ENCODE measurements around the gene CCL4L2.
"Not testable (repeated sequence)": the region's sequence is repeated elsewhere in the genome, so short reads cannot be mapped to it uniquely, and the experiment has no call there.

CCL4L2 gene

DNA sequence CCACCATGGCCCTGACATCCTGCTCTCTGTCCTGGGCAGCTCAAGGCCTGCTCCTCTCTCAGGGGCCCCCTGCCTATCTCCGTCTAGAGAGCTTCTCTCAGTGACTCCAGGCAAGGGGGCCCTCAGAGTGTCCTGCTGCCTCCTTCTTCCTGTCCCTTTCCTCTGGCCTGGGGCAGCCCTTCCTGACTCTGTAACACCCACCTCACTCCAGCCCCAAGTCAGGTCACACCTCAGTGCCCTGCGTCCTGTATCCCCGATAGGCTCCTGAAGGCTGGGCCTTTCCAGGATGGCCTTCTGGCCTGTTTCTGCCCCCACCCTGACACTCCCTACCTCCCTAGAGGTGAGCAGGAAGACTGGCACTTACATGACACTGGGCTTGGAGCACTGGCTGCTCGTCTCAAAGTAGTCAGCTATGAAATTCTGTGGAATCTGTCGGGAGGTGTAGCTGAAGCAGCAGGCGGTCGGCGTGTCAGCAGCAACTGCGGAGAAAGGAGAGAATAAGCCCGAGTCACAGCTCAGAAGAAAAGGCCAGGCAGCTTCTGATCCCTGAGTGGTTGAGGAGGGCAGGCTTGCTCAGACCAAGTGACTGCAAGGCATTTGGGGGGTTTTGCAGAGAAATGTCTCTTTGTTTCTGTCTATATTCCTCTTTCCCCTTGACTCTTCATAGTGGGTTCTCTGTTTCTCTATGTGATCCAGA is 15.3 kb upstream of the CCL4L2 start:
- DNase-seq: no peak

- DNase-seq: no peak
These were observed 14.8 kb upstream of the CCL4L2 start for GRCh38 chr17:36196131-36196486.

- DNase-seq: no peak
These were observed 13.5 kb upstream of the CCL4L2 start for GRCh38 chr17:36197387-36197703.

GRCh38 chr17:36198831-36199465 is 11.9 kb upstream of the CCL4L2 start:
- DNase-seq: no peak

DNA sequence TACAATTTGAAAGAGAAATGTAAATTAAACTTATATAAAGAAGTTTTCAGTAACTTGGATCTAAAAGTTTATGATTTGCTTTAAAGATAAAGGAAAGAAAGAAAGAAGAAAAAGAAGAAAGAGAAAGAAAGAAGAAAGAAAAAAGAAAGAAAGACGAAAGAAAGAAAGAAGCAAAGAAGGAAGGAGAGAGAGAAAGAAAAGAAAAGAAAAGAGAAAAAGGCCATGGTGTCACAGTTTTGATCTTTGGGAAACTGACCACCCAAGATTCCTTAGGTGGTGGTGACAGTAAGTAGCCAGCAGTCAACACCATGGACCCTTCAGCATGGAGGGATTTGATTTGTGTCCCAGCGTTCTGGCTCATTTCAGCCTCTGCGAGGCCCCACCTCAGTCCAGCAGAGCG is 9.8 kb upstream of the CCL4L2 start:
- not testable (repeated sequence) for DNase-seq

GRCh38 chr17:36201506-36201905 is 9.4 kb upstream of the CCL4L2 start:
- DNase-seq: not testable (repeated sequence)

DNA sequence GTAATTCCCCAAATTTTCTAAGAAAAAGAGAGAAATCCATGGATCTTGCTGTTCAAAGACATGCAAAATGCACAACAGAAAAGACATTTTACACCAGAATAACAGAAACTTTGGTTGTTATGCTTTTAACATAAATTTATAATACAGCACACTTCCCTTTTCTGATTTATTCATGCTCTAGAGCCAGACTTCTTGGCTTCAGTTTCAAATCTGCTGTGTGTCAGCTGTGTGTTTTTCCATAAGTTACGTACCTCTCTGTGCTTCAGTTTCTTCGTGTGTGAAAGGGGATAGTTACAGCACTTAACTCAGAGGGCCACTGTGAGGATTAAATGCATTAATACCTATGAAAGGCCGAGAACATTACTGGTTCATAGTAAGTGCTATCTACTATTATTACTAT is 7.5 kb upstream of the CCL4L2 start:
- DNase-seq: no peak

- no peak for DNase-seq
These were observed 6.0 kb upstream of the CCL4L2 start for GRCh38 chr17:36204724-36205500.

GRCh38 chr17:36205637-36206485 is 5.0 kb upstream of the CCL4L2 start:
- no peak for DNase-seq

DNA sequence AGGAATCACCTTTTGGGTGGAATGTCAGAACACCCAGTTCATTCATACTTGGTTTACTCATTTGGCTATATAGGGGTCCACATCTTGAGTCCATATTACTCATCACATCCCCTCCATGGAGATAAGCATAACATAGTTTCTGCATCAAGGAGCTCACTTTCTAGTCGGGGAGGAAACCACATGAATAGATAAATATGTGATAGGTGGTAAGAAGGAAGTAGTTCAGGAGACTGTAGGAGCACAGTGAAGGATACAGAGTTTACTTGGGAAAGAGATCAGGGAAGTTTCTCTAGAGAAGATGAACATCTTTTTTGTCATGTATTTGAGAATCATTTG is 4.4 kb upstream of the CCL4L2 start:
- DNase-seq: not testable (repeated sequence)

DNA sequence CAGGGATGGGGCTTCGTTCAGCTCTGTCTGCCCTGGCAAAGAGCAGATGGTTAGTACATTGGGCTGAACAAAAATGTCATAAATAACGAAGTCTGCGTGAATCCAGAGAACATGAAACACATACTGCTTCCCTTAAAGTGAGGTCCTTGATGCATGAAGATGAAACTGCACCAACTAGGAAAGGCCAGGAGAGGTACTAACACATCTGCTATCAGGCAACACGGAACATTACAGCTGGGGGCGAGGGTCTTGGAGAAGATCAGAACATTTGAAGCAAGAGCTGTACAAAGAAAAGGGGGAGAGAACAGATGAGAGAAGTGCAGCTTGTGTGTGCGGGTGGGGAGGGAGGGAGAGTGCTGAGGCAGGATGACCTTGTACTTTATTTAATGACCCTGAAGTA is 3.5 kb upstream of the CCL4L2 start:
- not testable (repeated sequence) for DNase-seq

GRCh38 chr17:36209575-36209974 is 1.3 kb upstream of the CCL4L2 start:
- DNase-seq: no peak

GRCh38 chr17:36211484-36212271 is 815 bp downstream of the CCL4L2 start:
- not testable (repeated sequence) for DNase-seq

DNA sequence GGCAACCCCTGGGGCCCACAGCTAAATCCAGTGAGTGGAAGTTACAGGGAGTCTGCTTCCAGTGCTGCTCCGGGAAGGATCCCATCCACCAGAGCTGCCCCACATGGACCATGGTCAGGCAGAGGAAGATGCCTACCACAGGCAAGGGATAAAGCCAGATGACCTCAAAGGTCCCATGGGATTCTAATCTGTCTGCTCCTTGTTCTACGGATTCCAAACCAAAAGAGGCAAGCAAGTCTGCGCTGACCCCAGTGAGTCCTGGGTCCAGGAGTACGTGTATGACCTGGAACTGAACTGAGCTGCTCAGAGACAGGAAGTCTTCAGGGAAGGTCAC is 1.4 kb downstream of the CCL4L2 start:
- DNase-seq: no peak

DNA sequence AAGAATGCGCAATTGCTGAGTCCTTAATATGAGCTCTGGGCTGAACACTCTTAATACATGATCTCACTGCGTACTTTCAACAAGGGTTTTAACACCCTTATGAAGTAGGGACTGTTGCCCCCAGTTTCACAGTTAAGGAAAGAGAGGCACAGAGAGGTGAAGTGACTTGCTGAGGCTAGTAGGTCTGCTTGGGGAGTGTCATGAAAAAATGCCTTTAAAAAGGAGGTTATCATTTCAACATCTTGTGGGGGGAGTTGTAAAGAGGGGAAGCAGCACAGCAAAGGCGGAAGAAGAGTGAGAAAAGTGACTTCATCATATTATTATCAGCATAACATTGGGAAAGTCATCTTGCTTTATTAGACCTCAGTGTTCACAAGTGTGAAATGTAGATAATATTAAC is 2.1 kb downstream of the CCL4L2 start:
- no peak for DNase-seq

DNA sequence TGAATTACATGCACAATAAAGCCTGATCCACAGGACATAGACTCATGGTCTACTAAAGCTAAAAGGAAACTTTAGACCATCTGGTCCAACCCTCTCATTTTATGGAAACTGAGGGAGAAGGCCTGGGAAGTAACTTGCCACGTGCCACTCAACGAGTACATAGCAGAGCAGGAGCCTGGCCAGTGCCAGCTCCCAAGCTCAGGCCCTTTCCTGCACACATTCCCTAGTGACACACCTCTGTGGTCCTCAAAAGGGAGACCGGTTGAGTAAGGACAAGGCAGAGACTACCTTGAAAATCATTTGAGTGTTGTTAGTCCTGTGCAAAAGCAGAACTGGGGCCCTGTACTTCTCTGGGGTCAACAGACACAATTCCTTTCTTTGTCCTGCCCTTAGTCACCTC is 2.8 kb downstream of the CCL4L2 start:
- no peak for DNase-seq

GRCh38 chr17:36214918-36215317 is 4.1 kb downstream of the CCL4L2 start:
- DNase-seq: no peak

DNA sequence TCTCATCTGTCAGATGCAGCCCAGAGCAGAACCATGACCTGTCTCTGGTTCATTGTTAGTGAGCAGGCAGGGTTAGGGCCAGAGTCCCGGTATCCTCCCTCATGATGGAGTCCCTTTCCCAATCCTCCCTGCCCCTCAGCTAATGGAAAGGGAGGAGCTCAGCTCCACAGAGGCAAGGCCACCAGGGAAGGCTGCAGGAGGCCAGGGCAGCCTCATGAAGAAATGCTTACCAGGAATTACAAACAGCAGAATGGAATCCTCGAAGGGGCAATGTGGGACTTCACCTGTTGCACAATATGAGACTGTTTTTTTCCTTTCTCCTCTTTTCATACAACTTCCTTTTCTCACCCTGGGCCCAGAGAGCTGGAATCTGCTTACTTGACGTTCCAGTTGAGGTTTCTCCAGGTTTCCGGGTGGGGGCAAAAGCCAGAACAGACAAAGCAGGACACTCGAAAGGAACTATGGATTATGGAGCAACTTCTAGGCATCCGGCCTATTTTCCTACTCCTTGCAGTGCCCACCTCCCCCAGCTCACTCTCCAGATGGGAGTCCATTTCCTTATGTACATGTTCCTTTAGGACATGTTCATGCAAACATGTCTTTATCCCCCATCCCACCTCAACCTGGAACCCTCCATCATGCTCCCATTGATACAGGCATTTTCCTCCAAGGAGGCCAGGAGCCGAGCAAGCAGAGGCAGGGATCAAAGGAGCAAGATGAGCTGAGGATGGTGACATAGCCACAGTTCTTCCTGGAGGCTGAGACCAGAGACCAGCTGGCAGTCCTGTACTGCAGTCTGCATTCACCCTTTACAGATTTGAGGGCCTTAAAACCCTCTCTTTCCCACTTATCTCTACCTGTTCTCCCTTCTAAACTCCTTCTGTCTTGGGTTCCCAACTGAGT is 4.8 kb downstream of the CCL4L2 start:
- DNase-seq: not testable (repeated sequence)

- not testable (repeated sequence) for DNase-seq
These were observed 8.7 kb downstream of the CCL4L2 start for GRCh38 chr17:36219556-36219955.

GRCh38 chr17:36220737-36221580 is 10.1 kb downstream of the CCL4L2 start:
- not testable (repeated sequence) for DNase-seq
